ENCODE data around the gene PGAP2.

DNA sequence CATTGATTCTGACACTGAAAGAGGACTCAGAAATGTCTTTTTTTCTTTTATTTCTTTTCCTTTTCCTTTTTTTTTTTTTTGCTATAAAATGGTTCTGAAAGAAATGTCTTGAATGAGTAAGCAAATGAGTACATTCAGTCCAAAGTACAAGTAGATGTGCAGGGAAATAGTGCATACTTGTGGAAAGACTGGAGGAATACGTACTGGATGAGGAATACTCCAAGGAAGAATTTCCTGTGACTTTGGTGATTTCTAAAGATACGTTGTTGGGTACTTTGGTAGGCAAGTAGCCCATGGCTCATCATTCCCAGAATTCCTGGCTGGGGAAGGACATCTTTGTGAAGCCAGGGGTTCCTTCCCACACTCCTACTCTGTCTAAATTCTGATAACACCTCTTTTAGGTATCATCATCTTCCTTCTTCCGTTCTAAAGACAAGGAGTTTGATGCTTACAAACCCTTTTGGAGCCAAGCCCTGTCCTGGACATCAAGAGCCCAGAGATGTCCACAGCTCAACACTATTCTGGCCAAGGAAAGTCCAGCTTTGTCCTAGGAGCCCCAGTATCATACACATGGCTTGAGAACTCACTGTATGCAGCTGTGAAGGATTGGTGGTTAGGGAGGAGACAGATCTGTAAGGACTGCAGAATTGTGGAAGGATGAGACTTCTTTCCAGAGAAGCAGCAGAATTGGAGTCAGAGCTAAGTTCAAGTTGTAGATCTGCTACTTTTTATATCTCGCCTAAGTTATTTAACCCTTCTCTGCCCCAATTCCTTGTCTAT, 6.2 kb upstream of the PGAP2 start:
- TF ChIP-seq EZH2 (IDR thresholded peaks at IDR 0.05; ENCODE audit: insufficient read depth, low read length) = no peak
- TF ChIP-seq, protein P1, sequence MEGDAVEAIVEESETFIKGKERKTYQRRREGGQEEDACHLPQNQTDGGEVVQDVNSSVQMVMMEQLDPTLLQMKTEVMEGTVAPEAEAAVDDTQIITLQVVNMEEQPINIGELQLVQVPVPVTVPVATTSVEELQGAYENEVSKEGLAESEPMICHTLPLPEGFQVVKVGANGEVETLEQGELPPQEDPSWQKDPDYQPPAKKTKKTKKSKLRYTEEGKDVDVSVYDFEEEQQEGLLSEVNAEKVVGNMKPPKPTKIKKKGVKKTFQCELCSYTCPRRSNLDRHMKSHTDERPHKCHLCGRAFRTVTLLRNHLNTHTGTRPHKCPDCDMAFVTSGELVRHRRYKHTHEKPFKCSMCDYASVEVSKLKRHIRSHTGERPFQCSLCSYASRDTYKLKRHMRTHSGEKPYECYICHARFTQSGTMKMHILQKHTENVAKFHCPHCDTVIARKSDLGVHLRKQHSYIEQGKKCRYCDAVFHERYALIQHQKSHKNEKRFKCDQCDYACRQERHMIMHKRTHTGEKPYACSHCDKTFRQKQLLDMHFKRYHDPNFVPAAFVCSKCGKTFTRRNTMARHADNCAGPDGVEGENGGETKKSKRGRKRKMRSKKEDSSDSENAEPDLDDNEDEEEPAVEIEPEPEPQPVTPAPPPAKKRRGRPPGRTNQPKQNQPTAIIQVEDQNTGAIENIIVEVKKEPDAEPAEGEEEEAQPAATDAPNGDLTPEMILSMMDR (IDR thresholded peaks at IDR 0.05; ENCODE audit: insufficient read depth, low read depth, low read length) = no peak

Data from astrocyte (in vitro differentiated cells and primary cell).